HepG2 (cell line): ENCODE data around the gene GJD3. TPM values are rescaled to one million over a fixed set of nuclear protein-coding genes. Genes with fewer than 3 reads are reported as not detected.
A peak's percentile ranks its signal among the peaks of the same experiment; 100 is the strongest.

Experiments
- CBX2 ChIP-seq, 2 experiments: fragments of 200-600 bp in 1 of 2; sonication (generic); formaldehyde crosslinking in 1 of 2; IDR thresholded peaks; 2 replicates each; pipeline versions ENCODE4 v1.7.0 to v1.8.1; 2018 to 2022; ENCODE audit warnings: low read depth in 2 of 2, low read length in 1 of 2, mild to moderate bottlenecking in 1 of 2, missing genetic modification reagents in 1 of 2
- EEA1 ChIP-seq: sonication (generic); formaldehyde crosslinking; IDR thresholded peaks from 2 replicates; pipeline ENCODE4 v1.5.1; 2020; ENCODE audit warnings: mild to moderate bottlenecking, missing genetic modification reagents, borderline replicate concordance
- ELF3 ChIP-seq: IDR thresholded peaks from 2 replicates; pipeline ENCODE4 v1.6.1; 2016; ENCODE audit warnings: missing genetic modification reagents, missing compliant biosample characterization
- FOXK2 ChIP-seq: fragments of 450-650 bp; IDR thresholded peaks from 2 replicates; pipeline ENCODE4 v1.6.1; 2016
- KDM5B ChIP-seq: sonication (generic); formaldehyde crosslinking; IDR thresholded peaks from 2 replicates; pipeline ENCODE4 v1.4.0; 2020; ENCODE audit warnings: missing genetic modification reagents, mild to moderate bottlenecking, borderline replicate concordance
- KMT2A ChIP-seq: sonication (generic); formaldehyde crosslinking; IDR thresholded peaks from 2 replicates; pipeline ENCODE4 v1.4.0; 2020; ENCODE audit warnings: missing genetic modification reagents
- NONO ChIP-seq, 2 experiments: fragments of 450-650 bp in 1 of 2; sonication (generic) in 1 of 2; formaldehyde crosslinking in 1 of 2; IDR thresholded peaks in 1 of 2; conservative IDR thresholded peaks in 1 of 2; 2 replicates each; pipeline versions ENCODE4 v1.6.1 to v1.8.0; 2017 to 2022; ENCODE audit warnings: mild to moderate bottlenecking in 1 of 2, missing genetic modification reagents in 1 of 2, moderate library complexity in 1 of 2
- NR2F2 ChIP-seq: IDR thresholded peaks from 2 replicates; pipeline ENCODE4 v1.6.1; 2012; ENCODE audit warnings: low read depth, inconsistent platforms, borderline replicate concordance
- POGZ ChIP-seq: sonication (generic); formaldehyde crosslinking; IDR thresholded peaks from 2 replicates; pipeline ENCODE4 v1.4.0; 2020; ENCODE audit warnings: mild to moderate bottlenecking, missing genetic modification reagents
- RAD51 ChIP-seq: fragments of 450-650 bp; IDR thresholded peaks from 2 replicates; pipeline ENCODE4 v1.6.1; 2016; ENCODE audit warnings: borderline replicate concordance
- RXRB ChIP-seq: IDR thresholded peaks from 2 replicates; pipeline ENCODE4 v1.6.1; 2016; ENCODE audit warnings: borderline replicate concordance, missing genetic modification reagents, missing compliant biosample characterization
- SAFB2 ChIP-seq: sonication (generic); formaldehyde crosslinking; IDR thresholded peaks from 2 replicates; pipeline ENCODE4 v1.5.1; 2020; ENCODE audit warnings: missing genetic modification reagents, low read depth, mild to moderate bottlenecking, borderline replicate concordance
- SAP130 ChIP-seq: IDR thresholded peaks from 2 replicates; pipeline ENCODE4 v1.6.1; 2016; ENCODE audit warnings: low read depth
- SP1 ChIP-seq, 2 experiments: fragments of 450-650 bp in 1 of 2; sonication (generic) in 1 of 2; formaldehyde crosslinking in 1 of 2; IDR thresholded peaks; 2 replicates each; pipeline versions ENCODE4 v1.4.0 to v1.6.1; 2016 to 2020; ENCODE audit warnings: missing genetic modification reagents in 1 of 2
- TEAD3 ChIP-seq: optimal IDR thresholded peaks from 2 replicates; pipeline ENCODE3; 2016; ENCODE audit warnings: borderline replicate concordance
- ZIK1 ChIP-seq: sonication (generic); formaldehyde crosslinking; IDR thresholded peaks from 2 replicates; pipeline ENCODE4 v1.5.0; 2020; ENCODE audit warnings: mild to moderate bottlenecking, low read depth, missing genetic modification reagents, borderline replicate concordance
- ZNF607 ChIP-seq: sonication (generic); formaldehyde crosslinking; IDR thresholded peaks from 2 replicates; pipeline ENCODE4 v1.5.1; 2020; ENCODE audit warnings: missing genetic modification reagents, mild to moderate bottlenecking, borderline replicate concordance
- ZNF749 ChIP-seq: sonication (generic); formaldehyde crosslinking; IDR thresholded peaks from 2 replicates; pipeline ENCODE4 v1.8.0; 2022; ENCODE audit warnings: mild to moderate bottlenecking, missing genetic modification reagents, moderate library complexity, borderline replicate concordance
- ZNF75D ChIP-seq: sonication (generic); formaldehyde crosslinking; IDR thresholded peaks from 2 replicates; pipeline ENCODE4 v1.8.1; 2023; ENCODE audit warnings: missing genetic modification reagents, mild to moderate bottlenecking, borderline replicate concordance
- ZNF883 ChIP-seq: sonication (generic); formaldehyde crosslinking; IDR thresholded peaks from 2 replicates; pipeline ENCODE4 v1.5.1; 2020; ENCODE audit warnings: mild to moderate bottlenecking, missing genetic modification reagents; ENCODE audit errors: not compliant biosample characterization
- ZSCAN12 ChIP-seq: sonication (generic); formaldehyde crosslinking; IDR thresholded peaks from 2 replicates; pipeline ENCODE4 v1.9.0; 2021; ENCODE audit warnings: mild to moderate bottlenecking, missing genetic modification reagents
- polyA plus RNA-seq, 8 experiments: library from polyadenylated mRNA; depleted of rRNA in 3 of 8; stranded (reverse) in 7 of 8; unstranded in 1 of 8; fragments of >200 nt; fragmentation: Illumina TruSeq in 4 of 8; extraction: Trizol in 4 of 8; gene quantifications; 2 replicates each; pipeline versions ENCODE4 v1.2.1 to v1.2.3, GENCODE V29; 2011 to 2016; ENCODE audit warnings: low read depth in 4 of 8, missing spikeins in 1 of 8, mixed read lengths in 1 of 8; ENCODE audit not compliant: insufficient read depth in 1 of 8
- total RNA-seq, 5 experiments: library from RNA; depleted of rRNA; stranded (reverse); fragments of >200 nt; fragmentation: Illumina TruSeq; extraction: Trizol; gene quantifications; 2 replicates each; pipeline ENCODE4 v1.2.3, GENCODE V29; 2016; ENCODE audit warnings: low read depth in 1 of 5
- TF ChIP-seq, protein P1 (sequence below): IDR thresholded peaks from 2 replicates; pipeline ENCODE4 v1.6.1; 2016
- TF ChIP-seq, protein P2 (sequence below): sonication (generic); formaldehyde crosslinking; IDR thresholded peaks from 2 replicates; pipeline ENCODE4 v1.5.1; 2020; ENCODE audit warnings: mild to moderate bottlenecking, moderate library complexity, missing genetic modification reagents
- TF ChIP-seq, protein P3 (sequence below): sonication (generic); formaldehyde crosslinking; IDR thresholded peaks from 2 replicates; pipeline ENCODE4 v1.5.0; 2020; ENCODE audit warnings: missing genetic modification reagents
- TF ChIP-seq, protein P4 (sequence below): sonication (generic); formaldehyde crosslinking; IDR thresholded peaks from 2 replicates; pipeline ENCODE4 v1.5.0; 2020; ENCODE audit warnings: mild to moderate bottlenecking, low read depth, missing genetic modification reagents, borderline replicate concordance

GJD3 gene
- total and polyA plus RNA-seq, 2 of the 13 experiments (the other 11 are each of a cell fraction or from before 2014, with no cell fraction given) = not detected

DNA sequence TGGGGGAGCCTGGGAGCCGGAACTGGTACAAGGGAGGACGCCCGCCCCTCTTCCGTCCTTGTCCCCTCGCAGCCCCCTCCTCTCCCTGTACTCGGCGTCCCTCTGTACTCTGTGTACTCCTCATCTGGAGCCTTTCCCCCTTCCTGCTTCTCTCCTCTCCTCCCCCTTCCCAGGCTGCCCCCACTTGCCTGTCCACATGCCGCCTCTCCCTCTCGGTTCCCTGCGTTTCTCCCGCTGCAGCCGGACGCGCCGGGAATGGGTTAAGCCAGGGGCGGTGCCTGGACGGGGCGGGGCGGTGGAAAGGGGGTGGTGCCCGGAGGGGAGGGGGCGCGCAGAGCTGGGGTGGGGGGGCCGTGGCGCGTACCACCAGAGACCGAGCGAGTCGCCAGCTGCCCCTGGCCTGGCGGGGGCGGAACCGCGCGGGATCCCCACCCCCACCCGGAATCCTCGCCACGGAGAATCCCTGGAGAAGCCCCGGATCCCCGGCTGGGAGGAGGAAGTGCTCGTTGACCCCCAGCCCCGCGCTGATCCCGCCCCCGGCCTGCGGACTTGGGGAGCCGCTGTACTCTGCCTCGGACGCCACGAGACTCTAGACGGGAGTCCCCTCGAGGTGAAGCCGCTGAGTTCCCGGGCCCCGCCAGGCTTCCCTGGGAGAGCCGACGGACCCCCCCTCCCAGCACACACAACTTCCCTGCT is 22.6 kb downstream of the GJD3 start (continued):
- TF ChIP-seq ZNF749 = no peak
- no peak for TF ChIP-seq RAD51
- TF ChIP-seq ELF3 (CRISPR knock-in tag) = no peak
- TF ChIP-seq NR2F2 = no peak
- no peak for TF ChIP-seq SP1 (IDR thresholded peaks at IDR 0.05)
- peak; percentile 88 for TF ChIP-seq SP1 (CRISPR knock-in tag; IDR thresholded peaks at IDR 0.05)
- TF ChIP-seq NONO (IDR thresholded peaks at IDR 0.05) = no peak
- TF ChIP-seq NONO (CRISPR knock-in tag; conservative IDR thresholded peaks at IDR 0.05) = peak; percentile 84
- TF ChIP-seq SAFB2 (CRISPR knock-in tag) = no peak
- TF ChIP-seq, protein P1, sequence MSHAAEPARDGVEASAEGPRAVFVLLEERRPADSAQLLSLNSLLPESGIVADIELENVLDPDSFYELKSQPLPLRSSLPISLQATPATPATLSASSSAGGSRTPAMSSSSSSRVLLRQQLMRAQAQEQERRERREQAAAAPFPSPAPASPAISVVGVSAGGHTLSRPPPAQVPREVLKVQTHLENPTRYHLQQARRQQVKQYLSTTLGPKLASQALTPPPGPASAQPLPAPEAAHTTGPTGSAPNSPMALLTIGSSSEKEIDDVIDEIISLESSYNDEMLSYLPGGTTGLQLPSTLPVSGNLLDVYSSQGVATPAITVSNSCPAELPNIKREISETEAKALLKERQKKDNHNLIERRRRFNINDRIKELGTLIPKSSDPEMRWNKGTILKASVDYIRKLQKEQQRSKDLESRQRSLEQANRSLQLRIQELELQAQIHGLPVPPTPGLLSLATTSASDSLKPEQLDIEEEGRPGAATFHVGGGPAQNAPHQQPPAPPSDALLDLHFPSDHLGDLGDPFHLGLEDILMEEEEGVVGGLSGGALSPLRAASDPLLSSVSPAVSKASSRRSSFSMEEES (CRISPR knock-in tag) = no peak
- no peak for TF ChIP-seq TEAD3 (CRISPR knock-in tag)
- TF ChIP-seq, protein P2, sequence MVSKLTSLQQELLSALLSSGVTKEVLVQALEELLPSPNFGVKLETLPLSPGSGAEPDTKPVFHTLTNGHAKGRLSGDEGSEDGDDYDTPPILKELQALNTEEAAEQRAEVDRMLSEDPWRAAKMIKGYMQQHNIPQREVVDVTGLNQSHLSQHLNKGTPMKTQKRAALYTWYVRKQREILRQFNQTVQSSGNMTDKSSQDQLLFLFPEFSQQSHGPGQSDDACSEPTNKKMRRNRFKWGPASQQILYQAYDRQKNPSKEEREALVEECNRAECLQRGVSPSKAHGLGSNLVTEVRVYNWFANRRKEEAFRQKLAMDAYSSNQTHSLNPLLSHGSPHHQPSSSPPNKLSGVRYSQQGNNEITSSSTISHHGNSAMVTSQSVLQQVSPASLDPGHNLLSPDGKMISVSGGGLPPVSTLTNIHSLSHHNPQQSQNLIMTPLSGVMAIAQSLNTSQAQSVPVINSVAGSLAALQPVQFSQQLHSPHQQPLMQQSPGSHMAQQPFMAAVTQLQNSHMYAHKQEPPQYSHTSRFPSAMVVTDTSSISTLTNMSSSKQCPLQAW = peak; percentile 42; the same call in 1 of the 2 replicates
- TF ChIP-seq KMT2A (CRISPR knock-in tag) = no peak; the same call in 1 of the 2 replicates
- peak; percentile 77 for TF ChIP-seq SAP130 (CRISPR knock-in tag)
- TF ChIP-seq CBX2 (IDR thresholded peaks at IDR 0.05; ENCODE audit: low read depth, low read length) = no peak
- TF ChIP-seq CBX2 (CRISPR knock-in tag; IDR thresholded peaks at IDR 0.05; ENCODE audit: low read depth) = no peak
- no peak for TF ChIP-seq POGZ (CRISPR knock-in tag)
- TF ChIP-seq KDM5B (CRISPR knock-in tag) = no peak
- TF ChIP-seq EEA1 (CRISPR knock-in tag) = no peak
- peak; percentile 57; the same call in 1 of the 2 replicates for TF ChIP-seq ZNF607 (CRISPR knock-in tag)
- TF ChIP-seq ZIK1 (CRISPR knock-in tag) = no peak
- TF ChIP-seq ZNF883 (CRISPR knock-in tag) = no peak
- no peak for TF ChIP-seq ZSCAN12 (CRISPR knock-in tag)
- TF ChIP-seq, protein P3, sequence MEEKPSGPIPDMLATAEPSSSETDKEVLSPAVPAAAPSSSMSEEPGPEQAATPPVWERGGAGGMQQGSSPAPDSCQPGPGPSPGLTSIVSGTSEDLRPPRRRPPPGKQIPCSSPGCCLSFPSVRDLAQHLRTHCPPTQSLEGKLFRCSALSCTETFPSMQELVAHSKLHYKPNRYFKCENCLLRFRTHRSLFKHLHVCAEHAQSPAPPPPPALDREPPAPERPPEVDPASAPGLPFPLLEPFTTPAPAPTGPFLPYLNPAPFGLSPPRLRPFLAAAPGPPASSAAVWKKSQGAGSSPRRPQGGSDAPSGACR (CRISPR knock-in tag) = peak; percentile 16; the same call in 1 of the 2 replicates
- TF ChIP-seq FOXK2 = peak; percentile 21; the same call in 1 of the 2 replicates
- peak; percentile 30; the same call in 1 of the 2 replicates for TF ChIP-seq RXRB (CRISPR knock-in tag)
- TF ChIP-seq ZNF75D (CRISPR knock-in tag) = no peak
- TF ChIP-seq, protein P4, sequence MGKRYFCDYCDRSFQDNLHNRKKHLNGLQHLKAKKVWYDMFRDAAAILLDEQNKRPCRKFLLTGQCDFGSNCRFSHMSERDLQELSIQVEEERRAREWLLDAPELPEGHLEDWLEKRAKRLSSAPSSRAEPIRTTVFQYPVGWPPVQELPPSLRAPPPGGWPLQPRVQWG (CRISPR knock-in tag) = no peak
